ENCODE results near the gene ESPNL. TPM values are rescaled to one million over a fixed set of nuclear protein-coding genes. Genes with fewer than 3 reads are reported as not detected.

The ESPNL gene
- total and polyA plus RNA-seq, 2 of the 4 experiments (the other 2 are of a cell fraction) = 2.0 TPM

GRCh38 chr2:238116298-238117198 is 16.4 kb downstream of the ESPNL start:
- Histone ChIP-seq H2BK15ac (ENCODE audit: low read depth, low read length) (no peak overlapping the region), H3K27ac (ENCODE audit: insufficient read depth, low read length) (no peak overlapping the region), H2AK9ac (replicated peaks; ENCODE audit: low read depth, low read length, poor library complexity) (no peak overlapping the region), H3K79me1 (ENCODE audit: low read depth in 1 of 2, low read length in 2 of 2) (no peaks in the 10 kb centered on the region), H2BK5ac (ENCODE audit: low read depth, low read length, poor library complexity, severe bottlenecking) (no peak overlapping the region), H4K20me1 (ENCODE audit: insufficient read depth, low read length) (no peaks in the 10 kb centered on the region), H2AFZ (replicated peaks; ENCODE audit: low read length, poor library complexity) (peak overlapping the region; percentile 51), H3K4me1 (ENCODE audit: control insufficient read depth, insufficient read depth, low read length) (peaks cover 4% of the 10 kb centered on the region; the same call in 1 of the 2 replicates), H3K9me3 (ENCODE audit: control insufficient read depth, insufficient read depth, low read length) (peaks cover 12% of the 10 kb centered on the region), H4K8ac (ENCODE audit: low read depth in 2 of 2, low read length in 2 of 2) (no peak overlapping the region), H3K4me3 (ENCODE audit: insufficient read depth, low read depth, low read length) (no peak overlapping the region), H3K9ac (ENCODE audit: low read depth, low read length) (no peak overlapping the region), H3K23ac (ENCODE audit: low read depth, low read length) (no peak overlapping the region), H3K27me3 (ENCODE audit: control insufficient read depth, insufficient read depth, low read length) (peaks cover 28% of the 10 kb centered on the region), H3K4ac (ENCODE audit: low read depth, low read length) (no peak overlapping the region), H2BK120ac (ENCODE audit: low read depth, low read length) (0 out of 2 replicates have a peak overlapping the region, but pooled peaks have one; percentile 8), H3K18ac (ENCODE audit: low read depth, low read length) (no peak overlapping the region), H3K36me3 (ENCODE audit: control insufficient read depth, insufficient read depth, low read length) (no peaks in the 10 kb centered on the region), H3K9me1 (ENCODE audit: insufficient read depth, low read length) (no peaks in the 10 kb centered on the region), H3K56ac (ENCODE audit: extremely low read depth, insufficient read depth, low read length) (no peak overlapping the region), H2BK20ac (ENCODE audit: low read depth, low read length) (no peak overlapping the region), H4K5ac (ENCODE audit: low read depth, low read length) (no peak overlapping the region), H3K14ac (replicated peaks; ENCODE audit: low read depth, low read length) (no peak overlapping the region), H4K91ac (ENCODE audit: insufficient read depth, low read depth, low read length) (no peak overlapping the region), H3K4me2 (ENCODE audit: low read depth, low read length) (no peak overlapping the region), H2AK5ac (ENCODE audit: low read depth, low read length) (no peak overlapping the region; the same call in 1 of the 2 replicates)
- in situ Hi-C loops (cut with MboI; ENCODE audit: low sequenced_read_pairs) (no loop called here), dilution Hi-C loops (cut with HindIII; ENCODE audit: low sequenced_read_pairs, unreplicated experiment) (no loop called here), intact Hi-C loops (cut with micrococcal nuclease) (no loop called here)
- no TSS peak for BruUV-seq (replicated peaks)
- ChIA-PET CTCF (interaction anchor here (1.1 kb wide), 1 partner anchor 26 kb away, joined by 3 read pairs; no protein-coding TSS in a partner anchor), POLR2A (ENCODE audit: unreplicated experiment) (no interaction called here)
- TF ChIP-seq RCOR1 (IDR thresholded peaks at IDR 0.05; ENCODE audit: insufficient replicate concordance, low read length) (no peak), RAD21 (IDR thresholded peaks at IDR 0.05; ENCODE audit: low read length) (no peak), CTCF (conservative IDR thresholded peaks at IDR 0.05; ENCODE audit: low read depth, low read length) (no peak), CHD1 (IDR thresholded peaks at IDR 0.05; ENCODE audit: low read depth, low read length) (no peak), MAZ (IDR thresholded peaks at IDR 0.05; ENCODE audit: borderline replicate concordance, low read depth, low read length) (no peak)
- ATAC-seq (ENCODE audit: low read depth) = no peak
- WGBS, 2 experiments (ENCODE audit: extremely low coverage in 2 of 2, insufficient read length in 1 of 2) = 90% methylated on average over 3 of the region's 21 CpGs; no CpG with 5 or more reads in 1 of the 2 experiments
- DNase-seq = no peak

Measured in IMR-90 (cell line).